Thymus (tissue), 11 donors: ENCODE data around the gene CREBZF. TPM values are rescaled to one million over a fixed set of nuclear protein-coding genes. Genes with fewer than 3 reads are reported as not detected.

Experiments
- DNase-seq, 9 donors: peaks; one replicate each; pipeline ENCODE4 v3.0.0-alpha.2; 2013; ENCODE audit warnings: low spot score in 9 of 9, low read depth in 6 of 9, missing footprints in 1 of 9
- H3K27ac ChIP-seq, 2 donors: one replicate each; pipeline ENCODE4 v1.5.1; 2013; ENCODE audit warnings: control low read depth in 1 of 2, low read depth in 1 of 2, low read length in 1 of 2, mild to moderate bottlenecking in 1 of 2, moderate library complexity in 1 of 2
- H3K27me3 ChIP-seq, 2 donors: one replicate each; pipeline ENCODE4 v1.5.1; 2013; ENCODE audit warnings: low read length in 1 of 2; ENCODE audit not compliant: control insufficient read depth in 2 of 2, insufficient read depth in 1 of 2
- H3K36me3 ChIP-seq, 2 donors: one replicate each; pipeline ENCODE4 v1.5.1; 2013; ENCODE audit warnings: low read length in 1 of 2, mild to moderate bottlenecking in 1 of 2, moderate library complexity in 1 of 2; ENCODE audit not compliant: control insufficient read depth in 2 of 2, insufficient read depth in 2 of 2
- H3K4me1 ChIP-seq, 2 donors: one replicate each; pipeline ENCODE4 v1.5.1; 2013; ENCODE audit warnings: low read length in 2 of 2; ENCODE audit not compliant: control insufficient read depth in 2 of 2, insufficient read depth in 2 of 2
- H3K4me3 ChIP-seq, 2 donors: one replicate each; pipeline ENCODE4 v1.5.1; 2013; ENCODE audit warnings: low read length in 2 of 2, control low read depth in 1 of 2, mild to moderate bottlenecking in 1 of 2
- H3K9me3 ChIP-seq, 2 donors: one replicate each; pipeline ENCODE4 v1.5.1; 2013; ENCODE audit warnings: low read length in 1 of 2, mild to moderate bottlenecking in 1 of 2; ENCODE audit not compliant: control insufficient read depth in 2 of 2, insufficient read depth in 1 of 2
- whole genome bisulfite sequencing: extraction: QIAGEN DNeasy Blood & Tissue Kit; methylation state at CpG from one replicate; pipeline ENCODE4 v1.1.7; 2013; 5-methylcytosine and 5-hydroxymethylcytosine counted together
- polyA plus RNA-seq: library from polyadenylated mRNA; stranded (reverse); fragments of 200-250 nt; gene quantifications from one replicate; pipeline ENCODE4 v1.2.3, GENCODE V29; 2013
- total RNA-seq: library from RNA; stranded (reverse); fragments of 120-200 nt; gene quantifications from one replicate; pipeline ENCODE4 v1.2.4, GENCODE V29; 2013
- donor health status: healthy.

The CREBZF gene
- total and polyA plus RNA-seq, 2 donors, result 44.8 to 51.8 TPM

DNA sequence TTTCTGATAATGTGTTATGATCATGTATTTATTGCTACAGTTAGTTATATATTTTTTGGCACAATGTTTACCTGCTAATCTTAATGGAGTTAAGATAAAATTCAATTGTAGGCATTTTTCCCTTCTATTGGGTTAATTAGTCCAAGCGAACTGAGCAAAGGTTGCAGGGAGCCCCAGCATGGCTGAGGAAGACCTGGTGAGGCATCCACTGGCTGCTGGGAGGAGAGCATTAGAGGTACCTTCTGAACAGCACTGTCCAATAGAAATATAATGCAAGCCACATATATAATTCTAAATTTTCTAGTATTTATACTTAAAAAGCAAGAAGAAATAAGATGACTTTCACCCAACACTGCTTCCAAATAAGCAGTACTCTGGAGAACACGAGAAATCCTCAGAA lies 17.9 kb downstream of the CREBZF start:
- no peak for DNase-seq
- Histone ChIP-seq H3K27ac (peak overlapping the region in 1 of 2 donors; percentile 80), H3K4me3 (peak overlapping the region; percentile 56 to 81)

DNA sequence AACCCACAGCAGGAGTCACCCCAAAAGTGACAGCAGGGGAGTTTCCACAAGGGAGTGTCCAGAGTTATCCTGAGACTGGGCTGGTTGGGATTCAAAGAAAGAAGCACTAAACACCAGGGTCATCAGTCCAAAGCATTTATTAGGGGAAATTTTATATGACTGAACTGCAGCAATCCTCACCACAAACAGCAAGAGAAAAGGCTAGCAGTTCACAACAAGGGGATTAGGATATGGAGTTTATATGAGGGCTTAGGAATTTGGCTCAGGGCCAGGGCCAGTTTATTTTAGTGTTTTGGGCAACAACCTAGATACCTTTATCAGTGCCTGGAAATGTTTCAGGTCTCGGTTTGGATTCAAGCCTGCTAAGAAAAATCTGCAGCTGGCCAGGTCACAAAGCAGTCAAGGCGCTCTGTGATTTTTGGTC lies 21.7 kb downstream of the CREBZF start:
- 82% methylated on average over 2 of the region's 2 CpGs for WGBS
- H3K9me3 ChIP-seq, result no peaks in the 10 kb centered on the region
- no peak overlapping the region for H3K4me3 ChIP-seq
- H3K4me1 ChIP-seq, result peaks cover 2 to 3% of the 10 kb centered on the region in 2 donors
- H3K27me3 ChIP-seq, result peaks cover 2 to 7% of the 10 kb centered on the region in 2 donors
- no peak for DNase-seq
- peaks cover 0 to under 1% of the 10 kb centered on the region in 2 donors for H3K36me3 ChIP-seq
- no peak overlapping the region for H3K27ac ChIP-seq

More for the DNA sequence above, 17.9 kb downstream of the CREBZF start:
- WGBS, result 43% methylated on average over 2 of the region's 2 CpGs
- Histone ChIP-seq H3K4me1 (peaks cover 2 to 10% of the 10 kb centered on the region in 2 donors), H3K27me3 (peaks cover 2 to 7% of the 10 kb centered on the region in 2 donors), H3K9me3 (no peaks in the 10 kb centered on the region), H3K36me3 (peaks cover 0 to 7% of the 10 kb centered on the region in 2 donors)

DNA sequence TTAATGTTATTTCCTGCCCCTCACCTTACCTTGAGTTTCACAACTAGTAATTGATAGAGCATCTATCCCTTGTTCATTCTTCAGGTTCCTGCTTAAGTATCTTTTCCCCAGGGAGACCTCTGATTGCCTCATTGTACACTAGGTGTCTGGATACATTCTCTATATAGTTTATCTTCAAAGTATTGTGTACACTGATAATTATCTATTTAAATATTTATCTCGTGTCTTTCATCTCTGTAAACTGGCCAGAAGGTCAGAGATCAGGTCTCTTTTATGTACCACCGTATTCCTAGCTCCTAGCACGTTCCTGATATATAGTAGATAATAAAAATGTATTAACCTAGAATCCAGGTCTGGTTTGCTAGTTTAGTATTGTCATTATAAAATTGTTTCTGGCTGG lies 30.2 kb downstream of the CREBZF start:
- Histone ChIP-seq H3K4me1 (no peaks in the 10 kb centered on the region), H3K27ac (no peak overlapping the region), H3K27me3 (no peaks in the 10 kb centered on the region), H3K36me3 (peaks cover 3 to 38% of the 10 kb centered on the region in 2 donors), H3K4me3 (no peak overlapping the region), H3K9me3 (no peaks in the 10 kb centered on the region)
- 64% methylated on average over 3 of the region's 3 CpGs for WGBS
- no peak for DNase-seq

DNA sequence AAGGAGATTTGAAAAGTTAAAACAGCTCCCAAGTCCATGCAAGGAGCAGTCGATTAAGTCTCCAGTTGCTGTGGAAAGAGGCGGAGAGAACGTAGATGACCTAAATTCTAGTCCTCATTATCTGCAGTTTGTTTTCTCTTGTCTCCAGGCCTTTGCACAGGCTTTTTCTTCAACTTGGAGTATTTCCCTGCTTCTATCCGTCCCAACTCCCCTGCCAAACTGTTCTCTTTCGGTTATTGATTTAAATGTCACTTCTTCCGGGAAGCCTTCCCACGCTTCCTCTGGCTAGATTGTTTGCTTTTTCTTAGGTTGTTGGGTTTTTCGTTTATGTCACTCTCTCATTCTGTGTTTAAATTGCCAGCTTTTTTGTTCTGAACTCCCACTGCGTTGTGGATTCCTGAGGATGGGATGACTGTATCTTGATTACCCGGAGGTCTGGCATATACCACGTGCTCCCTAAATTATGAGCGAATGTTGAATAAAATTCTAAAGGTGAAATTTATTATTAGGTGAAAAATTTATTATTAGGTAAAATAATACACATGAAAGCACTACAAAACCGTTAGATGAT lies 36.1 kb downstream of the CREBZF start:
- WGBS, result 2% methylated on average over 13 of the region's 13 CpGs
- Histone ChIP-seq H3K27ac (peak overlapping the region; percentile 70 to 83), H3K4me3 (peak overlapping the region; percentile 67 to 82), H3K9me3 (no peaks in the 10 kb centered on the region), H3K4me1 (peaks cover 5 to 8% of the 10 kb centered on the region in 2 donors), H3K36me3 (peaks cover 0 to 10% of the 10 kb centered on the region in 2 donors), H3K27me3 (no peaks in the 10 kb centered on the region)
- DNase-seq, result no peak

DNA sequence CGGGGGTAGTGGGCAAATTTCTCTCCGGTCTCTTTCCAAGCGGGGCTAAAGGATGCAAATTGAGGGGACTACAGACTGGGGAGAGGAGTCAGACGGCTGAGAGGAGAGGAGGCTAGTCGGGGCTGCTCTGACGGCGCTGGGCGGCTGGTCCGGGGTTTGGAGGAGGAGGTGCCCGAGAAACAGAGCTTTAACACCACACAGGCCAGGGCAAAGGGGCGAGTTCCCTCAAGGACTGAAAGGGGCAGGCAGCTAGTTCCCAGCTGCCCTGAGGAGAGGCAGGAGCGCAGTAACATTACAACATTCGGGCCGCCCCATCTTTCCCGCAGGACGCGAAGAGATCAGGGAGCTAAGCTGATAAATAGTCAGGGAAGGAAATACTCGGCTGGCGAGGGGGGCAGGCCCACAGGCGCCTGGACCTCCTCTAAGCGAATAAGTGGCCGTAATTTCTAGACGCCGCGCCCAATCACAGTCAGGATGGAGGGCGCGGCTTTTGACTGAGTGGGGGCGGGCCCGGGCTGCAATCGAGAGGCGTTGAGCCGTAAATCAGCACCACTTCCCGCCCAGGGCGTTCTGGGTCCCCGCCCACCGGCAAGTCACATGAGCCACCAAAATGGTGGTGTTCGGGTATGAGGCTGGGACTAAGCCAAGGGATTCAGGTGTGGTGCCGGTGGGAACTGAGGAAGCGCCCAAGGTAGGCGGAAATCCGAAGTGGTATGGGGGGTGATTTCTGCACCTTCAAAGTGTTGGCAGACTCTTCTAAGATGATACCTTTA lies 36.7 kb downstream of the CREBZF start, which contains the start of gene TMEM126B:
Gene TMEM126B (plus strand): TSS at position 596 of the 773 bp plus-strand sequence. CDS start 15 bp downstream, at position 611.
- peak; percentile 86 to 97 (median 91) for DNase-seq
- H3K27me3 ChIP-seq, result no peaks in the 10 kb centered on the region
- no peaks in the 10 kb centered on the region for H3K9me3 ChIP-seq
- H3K4me1 ChIP-seq, result peaks cover 5 to 8% of the 10 kb centered on the region in 2 donors
- peaks cover 0 to 10% of the 10 kb centered on the region in 2 donors for H3K36me3 ChIP-seq
- peak within 1 kb of the TSS; percentile 67 to 82 for H3K4me3 ChIP-seq
- peak within 1 kb of the TSS; percentile 70 to 91 for H3K27ac ChIP-seq
- WGBS, result under 1% methylated on average over 41 of the region's 41 CpGs

DNA sequence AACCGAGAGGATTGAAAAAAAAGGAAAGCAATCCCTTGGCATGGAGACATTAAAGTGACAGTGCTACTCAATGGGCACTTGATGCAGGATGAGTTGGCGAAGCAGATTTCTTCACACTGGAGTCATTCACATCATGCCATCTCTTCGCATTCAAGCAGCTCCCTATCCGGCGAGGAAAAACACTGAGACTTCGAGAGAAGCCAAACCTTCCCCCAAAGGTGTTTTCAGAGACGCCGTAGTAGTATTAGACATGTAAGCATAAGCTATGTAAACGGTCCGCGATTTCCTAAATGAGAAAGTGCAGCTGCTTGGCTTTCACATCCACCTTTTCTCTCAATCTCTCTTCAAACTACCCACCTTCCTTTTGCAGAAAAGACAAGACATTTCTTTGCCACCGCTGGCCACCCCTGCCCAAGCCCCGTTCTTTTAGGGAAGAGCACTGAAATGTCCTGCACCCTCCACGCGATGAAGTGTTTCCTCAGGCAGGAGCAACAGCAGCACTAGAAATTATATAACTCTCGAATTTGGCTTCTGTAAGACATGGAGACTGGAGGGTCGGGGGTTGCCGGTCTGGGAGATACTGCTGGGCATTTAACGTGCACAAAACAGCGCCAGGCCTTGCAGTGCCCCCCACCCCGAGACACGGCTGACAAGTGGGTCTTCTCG lies 37.5 kb downstream of the CREBZF start, which contains the start of gene DLG2:
Gene DLG2 (minus strand): TSS at position 13 of the 666 bp plus-strand sequence.
- Histone ChIP-seq H3K4me3 (peak within 1 kb of the TSS; percentile 67 to 82), H3K27ac (peak within 1 kb of the TSS; percentile 60 to 91), H3K4me1 (peaks cover 5 to 8% of the 10 kb centered on the region in 2 donors), H3K27me3 (no peaks in the 10 kb centered on the region), H3K9me3 (no peaks in the 10 kb centered on the region), H3K36me3 (peaks cover 0 to 10% of the 10 kb centered on the region in 2 donors)
- WGBS, result 1% methylated on average over 23 of the region's 23 CpGs
- peak in 6 of 9 donors; percentile 4 to 45 (median 16) for DNase-seq

DNA sequence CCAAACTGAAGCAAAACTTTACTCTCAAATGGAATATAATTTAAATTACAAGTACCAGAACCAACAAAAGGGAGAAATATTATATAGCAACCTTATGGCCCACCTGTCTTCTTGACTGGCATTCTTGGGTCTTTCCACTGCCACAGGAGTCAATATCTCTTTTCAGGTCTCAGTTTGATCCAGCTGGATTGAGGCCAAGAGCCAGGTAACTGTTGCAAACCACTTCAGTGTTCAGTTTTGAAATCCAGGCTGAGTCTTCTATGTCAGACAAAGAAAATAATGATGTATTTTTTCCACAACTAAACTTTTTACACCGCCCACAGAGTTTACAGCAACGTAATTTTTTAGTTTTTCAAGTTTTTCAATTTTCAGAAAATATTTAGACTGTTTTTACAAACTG lies 38.4 kb downstream of the CREBZF start:
- H3K36me3 ChIP-seq, result peaks cover 0 to 7% of the 10 kb centered on the region in 2 donors
- 90% methylated on average over 2 of the region's 2 CpGs for WGBS
- H3K4me3 ChIP-seq, result no peak overlapping the region
- no peaks in the 10 kb centered on the region for H3K27me3 ChIP-seq
- H3K9me3 ChIP-seq, result no peaks in the 10 kb centered on the region
- peaks cover 5 to 8% of the 10 kb centered on the region in 2 donors for H3K4me1 ChIP-seq
- H3K27ac ChIP-seq, result no peak overlapping the region
- DNase-seq, result peak in 1 of 9 donors; percentile 5

DNA sequence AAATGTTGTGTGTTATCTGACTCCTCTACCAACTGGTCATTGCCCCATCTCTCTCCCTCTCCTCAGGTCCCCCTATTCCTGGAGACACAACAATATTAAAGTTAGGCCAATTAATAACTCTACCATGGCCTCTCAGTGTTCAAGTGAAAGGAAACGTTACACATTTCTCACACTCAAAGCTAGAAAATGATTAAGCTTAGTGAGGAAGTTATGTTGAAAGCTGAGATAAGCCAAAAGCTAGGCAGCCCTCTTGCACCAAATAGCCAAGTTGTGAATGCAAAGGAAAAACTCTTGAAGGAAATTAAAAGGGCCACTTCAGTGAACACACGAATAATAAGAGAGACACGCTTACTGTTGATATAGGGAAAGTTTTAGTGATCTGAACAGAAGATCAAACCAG lies 44.7 kb downstream of the CREBZF start:
- H3K27ac ChIP-seq, result no peak overlapping the region
- H3K4me3 ChIP-seq, result no peak overlapping the region
- no peaks in the 10 kb centered on the region for H3K4me1 ChIP-seq
- H3K36me3 ChIP-seq, result no peaks in the 10 kb centered on the region
- H3K9me3 ChIP-seq, result no peaks in the 10 kb centered on the region
- H3K27me3 ChIP-seq, result no peaks in the 10 kb centered on the region
- WGBS, result 85% methylated on average over 3 of the region's 3 CpGs
- no peak for DNase-seq
